Activated naive CD4-positive, alpha-beta T cell treated with anti-CD3 and anti-CD28 coated beads, Interleukin-2, amount 10 ng/mL, durations not matched to agents 7 days and 5 days (primary cell): ENCODE data around the gene PTPRK.
A peak's percentile ranks its signal among the peaks of the same experiment; 100 is the strongest.

Experiments used
- CTCF ChIA-PET: fragments of 350-600 bp; sonication (Branson Sonifier 250); formaldehyde crosslinking; loops from one replicate; lab custom pipeline; 2021; ENCODE audit warnings: antibody characterized with exemption; lab: Charles Lee
- DNase-seq: peaks from one replicate; pipeline ENCODE4 v3.0.0-alpha.2; 2020
- H3K27ac Mint-ChIP-seq: one replicate; pipeline ENCODE4 v1.8.0; 2021; ENCODE audit warnings: mild to moderate bottlenecking, moderate library complexity, mixed read lengths
- H3K27me3 Mint-ChIP-seq: one replicate; pipeline ENCODE4 v1.8.0; 2021; ENCODE audit warnings: mild to moderate bottlenecking, mixed read lengths
- H3K36me3 Mint-ChIP-seq: one replicate; pipeline ENCODE4 v1.8.0; 2021; ENCODE audit warnings: mixed read lengths
- H3K4me1 Mint-ChIP-seq: one replicate; pipeline ENCODE4 v1.8.0; 2021; ENCODE audit warnings: mixed read lengths
- H3K4me3 Mint-ChIP-seq: one replicate; pipeline ENCODE4 v1.8.0; 2021; ENCODE audit warnings: mild to moderate bottlenecking, moderate library complexity, mixed read lengths
- H3K9me3 Mint-ChIP-seq: one replicate; pipeline ENCODE4 v1.8.0; 2021; ENCODE audit warnings: mixed read lengths

PTPRK gene

DNA sequence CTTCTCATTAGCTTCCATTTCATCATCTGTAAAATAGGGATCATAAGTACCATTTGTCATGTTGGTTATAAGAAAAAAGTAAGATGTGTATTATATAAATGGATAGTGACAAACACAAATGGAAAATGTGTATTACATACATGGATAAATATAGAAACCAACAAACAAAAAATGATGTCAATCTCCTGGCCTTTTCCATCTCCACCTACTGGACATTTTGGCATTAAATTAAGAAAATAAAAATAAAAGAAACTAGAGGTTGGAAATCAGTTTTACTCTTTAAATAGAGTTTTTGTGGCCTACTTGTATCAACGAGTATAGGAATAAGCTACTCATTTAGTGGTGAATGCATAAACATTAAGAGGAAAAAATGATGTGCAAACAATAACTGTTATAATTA is 552.0 kb downstream of the PTPRK start:
- CTCF ChIA-PET: interaction anchor here (0.9 to 3.6 kb wide), 6 partner anchors 10 to 113 kb away, joined by 3 to 18 read pairs (median 8); partner anchors contain the start of gene THEMIS
- Mint-ChIP-seq H3K36me3 (peaks cover 23% of the 10 kb centered on the region), H3K4me3 (no peak overlapping the region), H3K4me1 (peaks cover 64% of the 10 kb centered on the region), H3K27me3 (no peaks in the 10 kb centered on the region), H3K27ac (peak overlapping the region; percentile 67), H3K9me3 (peaks cover 16% of the 10 kb centered on the region)
- no peak for DNase-seq

- DNase-seq: peak; percentile 55
- peaks cover 22% of the 10 kb centered on the region for H3K36me3 Mint-ChIP-seq
- H3K27ac Mint-ChIP-seq: peak overlapping the region; percentile 86
- no peaks in the 10 kb centered on the region for H3K27me3 Mint-ChIP-seq
- H3K9me3 Mint-ChIP-seq: peaks cover 16% of the 10 kb centered on the region
- H3K4me1 Mint-ChIP-seq: peaks cover 59% of the 10 kb centered on the region
- CTCF ChIA-PET: interaction anchor here (0.7 to 3.6 kb wide), 7 partner anchors 11 to 112 kb away, joined by 3 to 18 read pairs (median 7); partner anchors contain the start of gene THEMIS
- no peak overlapping the region for H3K4me3 Mint-ChIP-seq
Measured at GRCh38 chr6:127967708-127968107, 552.7 kb downstream of the PTPRK start.

DNA sequence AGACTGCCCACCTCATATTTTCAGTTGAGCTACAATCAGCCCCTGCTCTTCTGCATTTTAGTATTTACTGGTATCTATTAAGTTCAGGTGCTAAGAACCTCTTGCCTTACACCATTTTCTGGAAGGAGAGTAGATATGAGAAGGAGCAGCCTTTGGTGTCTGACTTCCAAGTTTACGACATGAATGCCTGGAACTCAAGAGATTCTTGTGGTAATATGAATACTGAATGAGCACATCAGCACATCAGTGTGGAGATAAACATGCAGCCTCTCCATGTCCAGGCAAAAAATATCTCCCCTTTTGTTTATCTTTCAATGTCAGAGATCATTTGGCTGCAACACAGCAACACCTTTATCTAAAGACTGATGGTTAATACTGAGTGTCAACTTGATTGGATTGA is 553.8 kb downstream of the PTPRK start:
- peak overlapping the region; percentile 86 for H3K27ac Mint-ChIP-seq
- peaks cover 48% of the 10 kb centered on the region for H3K4me1 Mint-ChIP-seq
- H3K36me3 Mint-ChIP-seq: peaks cover 27% of the 10 kb centered on the region
- no peak for DNase-seq
- peaks cover 20% of the 10 kb centered on the region for H3K9me3 Mint-ChIP-seq
- no peaks in the 10 kb centered on the region for H3K27me3 Mint-ChIP-seq
- H3K4me3 Mint-ChIP-seq: no peak overlapping the region
- CTCF ChIA-PET: no interaction called here

- Mint-ChIP-seq H3K9me3 (peaks cover 31% of the 10 kb centered on the region), H3K4me1 (peaks cover 25% of the 10 kb centered on the region), H3K27me3 (no peaks in the 10 kb centered on the region), H3K27ac (no peak overlapping the region), H3K36me3 (peaks cover 32% of the 10 kb centered on the region), H3K4me3 (no peak overlapping the region)
- CTCF ChIA-PET: interaction anchor here (0.8 kb wide), 1 partner anchor 29 kb away, joined by 3 read pairs; no protein-coding TSS in a partner anchor
- DNase-seq: no peak
Measured at GRCh38 chr6:127963495-127963894, 556.9 kb downstream of the PTPRK start.

GRCh38 chr6:127959869-127960268 is 560.5 kb downstream of the PTPRK start:
- no peak overlapping the region for H3K27ac Mint-ChIP-seq
- H3K36me3 Mint-ChIP-seq: peaks cover 21% of the 10 kb centered on the region
- peaks cover 22% of the 10 kb centered on the region for H3K9me3 Mint-ChIP-seq
- DNase-seq: no peak
- CTCF ChIA-PET: interaction anchor here (1.3 kb wide), 1 partner anchor 368 kb away, joined by 3 read pairs; no protein-coding TSS in a partner anchor
- H3K27me3 Mint-ChIP-seq: no peaks in the 10 kb centered on the region
- H3K4me1 Mint-ChIP-seq: peaks cover 7% of the 10 kb centered on the region
- no peak overlapping the region for H3K4me3 Mint-ChIP-seq

GRCh38 chr6:127956956-127957355 is 563.4 kb downstream of the PTPRK start:
- Mint-ChIP-seq H3K4me1 (peaks cover 28% of the 10 kb centered on the region), H3K36me3 (peaks cover 18% of the 10 kb centered on the region), H3K27me3 (no peaks in the 10 kb centered on the region), H3K27ac (no peak overlapping the region), H3K9me3 (peaks cover 19% of the 10 kb centered on the region), H3K4me3 (no peak overlapping the region)
- CTCF ChIA-PET: interaction anchor here (0.8 kb wide), 1 partner anchor 11 kb away, joined by 3 read pairs; no protein-coding TSS in a partner anchor
- no peak for DNase-seq

DNA sequence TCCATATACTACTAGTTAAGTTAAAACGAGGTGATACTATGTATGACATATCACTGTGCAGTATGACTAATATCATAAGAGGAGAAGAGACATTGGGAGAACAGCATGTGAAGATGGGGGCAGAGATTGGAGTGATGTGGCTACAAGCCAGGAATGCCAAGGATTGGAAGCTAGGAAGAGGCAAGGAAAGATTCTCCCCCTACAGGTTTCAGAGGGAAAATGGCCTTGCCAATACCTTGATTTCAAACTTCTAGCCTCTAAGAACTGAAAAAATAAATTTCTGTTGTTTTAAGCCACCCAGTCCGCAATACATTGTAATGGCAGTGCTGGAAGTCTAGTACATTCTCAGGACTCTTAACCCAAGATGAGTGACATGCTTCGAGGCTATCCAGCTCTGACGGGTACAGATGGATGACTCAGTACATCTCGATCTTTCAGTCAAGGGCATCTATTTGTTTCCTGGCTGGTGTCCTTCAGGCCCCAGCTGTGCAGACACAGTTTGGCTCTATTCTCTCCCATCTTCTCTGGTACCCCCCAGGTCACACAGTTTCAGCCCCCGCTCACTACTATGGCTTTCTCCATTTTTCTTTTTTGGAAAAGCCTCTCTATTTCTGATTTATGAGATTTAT is 564.0 kb downstream of the PTPRK start:
- no peak for DNase-seq
- Mint-ChIP-seq H3K4me3 (no peak overlapping the region), H3K27ac (no peak overlapping the region), H3K4me1 (peaks cover 34% of the 10 kb centered on the region), H3K27me3 (no peaks in the 10 kb centered on the region), H3K9me3 (peaks cover 19% of the 10 kb centered on the region), H3K36me3 (peaks cover 17% of the 10 kb centered on the region)
- CTCF ChIA-PET: interaction anchor here (0.8 kb wide), 1 partner anchor 11 kb away, joined by 3 read pairs; no protein-coding TSS in a partner anchor

DNA sequence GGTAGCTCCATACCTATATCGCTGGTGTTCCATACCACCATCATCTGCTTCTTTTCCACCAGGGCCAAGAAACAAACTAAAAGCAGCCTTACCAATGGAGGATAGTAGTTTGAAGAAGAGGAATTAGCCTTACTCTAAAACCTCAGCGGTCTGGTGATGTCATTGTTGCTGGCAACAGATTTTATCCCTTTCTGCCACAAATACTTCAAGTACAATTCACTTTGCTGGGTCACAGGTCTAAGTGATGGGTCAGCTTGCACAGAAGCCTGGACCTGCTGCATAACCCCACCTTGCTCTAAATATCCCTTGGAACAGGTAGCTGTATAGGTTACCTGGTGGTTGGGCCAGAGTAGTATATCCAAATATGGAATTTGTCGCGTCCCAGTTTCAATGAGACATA is 566.3 kb downstream of the PTPRK start:
- H3K4me1 Mint-ChIP-seq: peaks cover 57% of the 10 kb centered on the region
- H3K36me3 Mint-ChIP-seq: peaks cover 23% of the 10 kb centered on the region
- H3K27me3 Mint-ChIP-seq: no peaks in the 10 kb centered on the region
- no peak for DNase-seq
- CTCF ChIA-PET: no interaction called here
- H3K27ac Mint-ChIP-seq: no peak overlapping the region
- peaks cover 18% of the 10 kb centered on the region for H3K9me3 Mint-ChIP-seq
- no peak overlapping the region for H3K4me3 Mint-ChIP-seq

GRCh38 chr6:127952831-127953230 is 567.6 kb downstream of the PTPRK start:
- Mint-ChIP-seq H3K36me3 (peaks cover 27% of the 10 kb centered on the region), H3K4me1 (peaks cover 64% of the 10 kb centered on the region), H3K27me3 (no peaks in the 10 kb centered on the region), H3K4me3 (no peak overlapping the region), H3K27ac (peak overlapping the region; percentile 68), H3K9me3 (peaks cover 21% of the 10 kb centered on the region)
- DNase-seq: no peak
- CTCF ChIA-PET: interaction anchor here (1.2 to 2.1 kb wide), 3 partner anchors 12 to 15 kb away, joined by 3 to 4 read pairs (median 3); no protein-coding TSS in a partner anchor

DNA sequence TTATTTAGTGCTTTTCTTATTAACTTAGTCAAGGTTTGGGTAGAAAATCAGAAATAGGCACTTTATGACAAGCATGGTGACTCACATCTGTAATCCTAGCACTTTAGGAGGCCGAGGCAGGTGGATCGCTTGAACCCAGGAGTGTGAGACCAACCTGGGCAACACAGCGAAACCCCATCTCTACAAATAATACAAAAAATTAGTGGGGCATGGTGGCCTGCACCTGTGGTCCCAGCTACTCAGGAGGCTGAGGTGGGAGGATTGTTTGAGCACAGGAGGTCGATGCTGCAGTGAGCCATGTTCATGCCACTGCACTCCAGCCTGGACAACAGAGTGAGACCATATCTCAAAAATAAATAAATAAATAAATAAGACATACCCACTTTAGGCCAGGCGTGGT is 568.2 kb downstream of the PTPRK start:
- peaks cover 28% of the 10 kb centered on the region for H3K36me3 Mint-ChIP-seq
- H3K27me3 Mint-ChIP-seq: no peaks in the 10 kb centered on the region
- CTCF ChIA-PET: interaction anchor here (0.8 to 2.1 kb wide), 5 partner anchors 13 to 97 kb away, joined by 3 to 8 read pairs (median 3); partner anchors contain the start of gene THEMIS
- peak overlapping the region; percentile 95 for H3K27ac Mint-ChIP-seq
- H3K4me1 Mint-ChIP-seq: peaks cover 64% of the 10 kb centered on the region
- DNase-seq: no peak
- H3K4me3 Mint-ChIP-seq: peak overlapping the region; percentile 19
- H3K9me3 Mint-ChIP-seq: peaks cover 24% of the 10 kb centered on the region

DNA sequence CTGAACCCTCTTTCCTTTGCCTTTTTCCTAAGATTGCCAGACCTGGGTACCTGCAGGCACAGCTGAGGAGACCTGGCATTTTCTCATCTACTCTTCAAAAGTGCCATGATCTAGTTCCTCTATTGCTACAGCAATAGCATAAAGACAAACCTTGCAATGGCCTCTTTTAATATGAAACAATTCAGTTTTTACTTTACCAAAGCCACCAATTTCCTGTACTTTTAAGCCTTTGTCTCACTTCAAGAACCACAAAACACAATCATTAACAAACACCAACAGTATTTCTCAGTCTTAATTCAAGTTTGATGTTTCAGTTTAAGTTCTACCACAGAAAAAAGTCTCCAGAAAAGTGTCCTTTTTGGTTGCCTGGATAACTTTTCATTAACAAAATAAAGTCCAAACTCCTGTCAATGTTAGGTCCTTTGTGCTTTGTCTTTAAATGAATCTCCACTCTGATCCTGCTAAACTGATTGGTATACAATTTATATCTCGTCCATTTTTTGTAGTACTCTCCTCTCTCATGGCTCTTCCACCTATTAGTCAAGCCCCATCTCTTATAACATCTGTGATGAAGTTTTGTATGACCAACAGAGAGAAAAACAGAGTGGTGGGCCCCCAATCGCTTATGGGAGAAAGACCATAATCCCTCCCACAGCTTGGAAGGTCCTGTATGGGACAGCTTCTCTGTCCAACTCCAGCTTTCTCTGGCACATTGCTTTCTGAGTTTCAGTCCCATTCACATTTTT is 569.1 kb downstream of the PTPRK start:
- Mint-ChIP-seq H3K36me3 (peaks cover 30% of the 10 kb centered on the region), H3K27ac (peak overlapping the region; percentile 95), H3K4me3 (peak overlapping the region; percentile 19), H3K9me3 (peaks cover 31% of the 10 kb centered on the region), H3K27me3 (no peaks in the 10 kb centered on the region), H3K4me1 (peaks cover 64% of the 10 kb centered on the region)
- CTCF ChIA-PET: interaction anchor here (0.8 to 2.1 kb wide), 8 partner anchors 11 to 96 kb away, joined by 3 to 8 read pairs (median 4); partner anchors contain the start of gene THEMIS
- no peak for DNase-seq

GRCh38 chr6:127950566-127951145 is 569.7 kb downstream of the PTPRK start:
- no peaks in the 10 kb centered on the region for H3K27me3 Mint-ChIP-seq
- DNase-seq: peak; percentile 24
- peak overlapping the region; percentile 95 for H3K27ac Mint-ChIP-seq

DNA sequence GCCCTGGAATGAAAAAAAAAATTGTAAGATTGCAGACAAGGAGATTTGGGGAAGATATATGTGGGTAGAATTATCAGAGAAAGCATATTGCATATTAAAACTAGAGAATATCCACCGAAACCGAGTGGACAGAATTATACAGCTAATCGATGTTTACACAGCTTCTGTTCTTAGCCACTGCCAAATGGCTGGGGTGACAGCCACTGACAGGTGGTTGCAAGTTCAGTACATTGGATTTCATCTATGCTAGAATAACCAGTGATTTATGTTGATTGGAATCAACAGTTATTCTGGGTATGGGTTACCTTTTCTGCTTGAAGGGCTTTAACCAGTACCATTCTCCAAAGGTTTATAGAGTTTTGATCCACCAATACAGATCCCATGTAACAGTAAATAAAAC is 571.1 kb downstream of the PTPRK start:
- H3K4me3 Mint-ChIP-seq: no peak overlapping the region
- peaks cover 36% of the 10 kb centered on the region for H3K36me3 Mint-ChIP-seq
- DNase-seq: no peak
- H3K4me1 Mint-ChIP-seq: peaks cover 51% of the 10 kb centered on the region
- peaks cover 36% of the 10 kb centered on the region for H3K9me3 Mint-ChIP-seq
- CTCF ChIA-PET: interaction anchor here (1.2 to 1.7 kb wide), 3 partner anchors 20 to 55 kb away, joined by 3 to 5 read pairs (median 4); no protein-coding TSS in a partner anchor
- H3K27me3 Mint-ChIP-seq: no peaks in the 10 kb centered on the region
- H3K27ac Mint-ChIP-seq: peak overlapping the region; percentile 95

More at GRCh38 chr6:127950566-127951145, 569.7 kb downstream of the PTPRK start:
- Mint-ChIP-seq H3K36me3 (peaks cover 36% of the 10 kb centered on the region), H3K4me3 (peak overlapping the region; percentile 19), H3K4me1 (peaks cover 64% of the 10 kb centered on the region), H3K9me3 (peaks cover 37% of the 10 kb centered on the region)
- CTCF ChIA-PET: interaction anchor here (0.6 to 2.0 kb wide), 7 partner anchors 11 to 70 kb away, joined by 3 to 8 read pairs (median 4); partner anchors contain the start of gene THEMIS

GRCh38 chr6:127946388-127946787 is 574.0 kb downstream of the PTPRK start:
- CTCF ChIA-PET: no interaction called here
- Mint-ChIP-seq H3K27me3 (no peaks in the 10 kb centered on the region), H3K4me1 (peaks cover 30% of the 10 kb centered on the region), H3K36me3 (peaks cover 37% of the 10 kb centered on the region), H3K9me3 (peaks cover 42% of the 10 kb centered on the region), H3K4me3 (no peak overlapping the region), H3K27ac (no peak overlapping the region)
- DNase-seq: no peak
